GM18951 (cell line): ENCODE results near the gene CDO1.
"Not testable (repeated sequence)": the region's sequence is repeated elsewhere in the genome, so short reads cannot be mapped to it uniquely, and the experiment has no call there.

Experiments used
- POLR2A ChIP-seq: IDR thresholded peaks from 4 replicates; pipeline ENCODE4 v1.6.1; 2011; ENCODE audit warnings: mild to moderate bottlenecking; ENCODE audit not compliant: insufficient read length, insufficient read depth; ENCODE audit errors: extremely low read depth
- in situ Hi-C: fragments of 300-500 bp; cut with MboI; formaldehyde crosslinking; loops from one replicate; pipeline ENCODE4 v1.12.0; 2022; ENCODE audit warnings: low sequenced_read_pairs, mixed read lengths, inconsistent platforms; ENCODE audit not compliant: unreplicated experiment

CDO1 gene

DNA sequence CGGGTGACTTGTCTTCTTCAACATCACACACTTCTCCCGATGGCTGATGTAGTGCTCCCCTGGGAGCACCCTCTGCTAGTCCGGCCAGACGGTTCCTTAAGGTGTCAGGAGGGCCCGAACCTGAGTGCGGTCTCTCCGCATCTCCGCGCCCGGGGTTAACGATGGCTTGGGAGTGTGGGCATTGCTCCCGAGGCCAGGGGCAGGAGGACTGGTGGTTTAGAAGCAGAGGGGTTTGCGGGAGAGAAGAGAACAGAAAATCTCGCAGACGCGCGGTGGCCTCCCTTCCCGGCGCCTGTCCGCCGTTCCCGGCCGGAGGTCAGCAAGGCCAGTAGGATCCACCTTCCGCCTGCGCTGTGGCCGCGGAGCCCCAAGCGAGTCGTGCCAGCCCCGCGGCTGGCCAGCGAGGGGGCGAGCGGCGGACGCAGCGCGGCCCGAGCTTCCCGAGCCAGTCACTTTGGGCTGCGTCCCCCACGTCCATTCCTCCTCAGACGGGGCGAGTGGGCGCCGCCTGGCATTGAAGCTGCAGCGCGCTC lies 700 bp downstream of the CDO1 start:
- TF ChIP-seq POLR2A = no peak
- in situ Hi-C loops = no loop called here

GRCh38 chr5:115815006-115815692 lies 1.3 kb downstream of the CDO1 start:
- in situ Hi-C loops = no loop called here
- no peak for TF ChIP-seq POLR2A

- in situ Hi-C loops = no loop called here
- no peak for TF ChIP-seq POLR2A
Measured at GRCh38 chr5:115813719-115814118, 2.7 kb downstream of the CDO1 start.

DNA sequence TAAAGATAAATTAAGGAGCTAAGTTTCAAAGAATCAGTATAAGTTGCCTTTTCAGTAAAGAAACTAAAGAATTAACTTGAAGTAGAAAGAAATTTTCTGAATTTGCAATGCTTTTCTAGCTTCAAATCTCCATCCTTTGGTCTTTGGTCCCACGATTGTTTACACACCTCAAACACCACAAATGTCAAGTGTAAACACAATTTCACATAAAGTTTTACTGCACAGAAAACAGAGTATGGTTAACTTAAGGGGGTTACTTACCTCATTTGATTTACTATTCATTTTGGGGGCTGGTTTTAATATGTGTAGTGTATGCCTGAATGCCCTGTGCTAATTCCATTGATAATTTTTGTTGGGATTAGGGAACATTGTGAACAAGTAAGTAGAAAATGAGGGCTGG lies 4.1 kb downstream of the CDO1 start:
- TF ChIP-seq POLR2A = no peak
- in situ Hi-C loops = no loop called here

DNA sequence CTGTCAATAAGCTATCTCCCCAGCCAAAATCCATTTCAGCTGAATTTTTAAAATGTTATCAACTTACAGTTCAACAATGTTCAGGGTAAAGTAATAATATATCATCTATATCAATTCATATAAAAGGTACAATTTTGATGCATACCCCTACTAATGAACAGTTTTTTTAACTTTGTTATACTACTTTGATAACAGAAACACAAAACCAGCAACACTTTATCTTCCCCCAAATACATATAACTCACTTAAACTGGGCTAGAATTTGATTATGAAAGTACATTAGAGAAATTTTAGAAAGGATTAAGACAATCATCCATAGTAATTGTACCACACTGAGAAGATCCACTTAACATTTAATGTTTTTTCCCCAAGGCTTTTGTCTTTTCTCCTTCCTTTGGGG lies 5.1 kb downstream of the CDO1 start:
- in situ Hi-C loops = no loop called here
- TF ChIP-seq POLR2A = no peak

DNA sequence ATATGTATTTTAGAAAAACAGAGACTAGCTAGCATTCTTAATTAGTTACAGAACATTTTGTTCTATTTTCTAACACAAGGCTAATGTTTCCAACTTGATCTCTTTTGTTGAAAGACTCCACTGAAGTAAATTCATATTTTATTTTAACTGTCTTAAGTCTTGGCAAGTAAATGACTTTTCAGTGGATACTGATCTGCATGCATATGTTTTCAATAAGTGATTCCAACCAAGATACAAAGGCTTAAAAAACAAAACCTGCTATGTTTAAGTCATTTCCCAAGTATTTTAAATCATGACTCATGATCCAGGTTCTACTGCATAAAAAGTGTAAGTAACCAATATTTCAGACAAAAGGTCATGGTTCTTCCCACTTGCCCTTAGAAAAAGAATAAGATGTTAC lies 5.7 kb downstream of the CDO1 start:
- no peak for TF ChIP-seq POLR2A
- in situ Hi-C loops = no loop called here

GRCh38 chr5:115809946-115810345 lies 6.5 kb downstream of the CDO1 start:
- in situ Hi-C loops = no loop called here
- TF ChIP-seq POLR2A = no peak

DNA sequence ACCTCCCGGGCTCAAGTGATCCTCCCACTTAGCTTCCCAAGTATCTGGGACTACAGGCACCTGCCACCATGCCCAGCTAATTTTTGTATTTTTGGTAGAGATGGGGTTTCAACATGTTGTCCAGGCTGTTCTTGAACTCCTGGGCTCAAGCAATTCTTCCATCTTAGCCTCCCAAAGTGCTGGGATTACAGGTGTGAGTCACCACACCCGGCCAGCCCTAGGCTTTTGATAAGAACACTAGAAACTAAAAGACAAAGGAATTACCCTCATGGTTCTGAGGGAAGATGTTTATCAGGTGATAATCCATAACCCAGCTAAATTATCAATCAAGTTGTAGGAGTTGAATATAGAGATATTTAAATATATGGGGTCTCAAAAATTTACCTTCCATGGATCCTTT lies 8.4 kb downstream of the CDO1 start:
- in situ Hi-C loops = not testable (repeated sequence)

DNA sequence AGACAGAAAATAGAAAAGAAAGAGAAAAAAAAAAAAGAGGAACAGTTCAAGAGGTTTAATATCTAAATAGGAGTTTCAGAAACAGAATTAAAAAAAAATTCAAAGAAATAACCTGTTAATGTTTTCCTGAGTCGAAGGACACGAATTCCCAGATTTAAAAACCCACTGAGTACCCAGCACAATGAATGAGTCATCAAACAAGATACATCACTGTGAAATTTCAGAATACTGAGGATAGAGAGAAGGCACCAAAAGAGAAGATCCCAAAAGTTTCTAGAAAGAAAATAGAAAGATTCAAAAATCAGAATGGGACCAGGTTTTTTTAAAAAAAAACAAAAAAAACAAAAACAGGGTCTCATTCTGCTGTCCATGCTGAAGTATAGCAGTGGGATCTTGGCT lies 8.8 kb downstream of the CDO1 start:
- in situ Hi-C loops = no loop called here
- no peak for TF ChIP-seq POLR2A

DNA sequence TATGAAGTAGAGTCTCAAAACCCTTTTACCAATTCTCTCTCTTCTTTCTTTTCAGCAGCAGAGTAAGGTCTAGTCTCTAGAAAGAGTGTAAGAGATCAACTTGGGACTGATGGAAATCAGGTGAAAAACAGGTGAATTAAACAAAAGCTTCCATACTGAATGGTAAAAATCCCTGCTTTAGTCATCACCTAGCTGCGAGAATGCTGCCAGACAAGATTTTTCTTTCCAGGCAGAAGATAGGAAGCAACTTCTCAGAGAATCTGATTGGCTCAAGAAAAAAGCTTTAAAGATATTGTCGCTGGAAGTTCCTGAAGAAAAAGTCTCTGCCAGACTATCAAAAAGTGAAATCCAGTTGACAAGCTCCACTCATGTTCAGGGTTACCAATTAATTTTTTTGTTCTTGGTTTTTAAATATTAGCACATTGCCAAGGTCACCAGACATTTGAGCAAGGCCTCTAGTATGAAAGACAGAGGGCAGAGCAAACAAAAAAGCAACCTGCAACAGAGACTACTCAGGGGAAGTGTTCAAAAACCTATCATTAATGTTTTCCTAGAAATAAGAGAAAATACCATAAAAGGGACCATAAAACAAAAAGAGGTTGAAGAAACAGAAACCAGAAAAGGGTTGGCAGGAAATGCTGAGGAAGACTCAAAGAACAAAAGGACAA lies 9.3 kb downstream of the CDO1 start:
- in situ Hi-C loops = no loop called here
- TF ChIP-seq POLR2A = no peak

DNA sequence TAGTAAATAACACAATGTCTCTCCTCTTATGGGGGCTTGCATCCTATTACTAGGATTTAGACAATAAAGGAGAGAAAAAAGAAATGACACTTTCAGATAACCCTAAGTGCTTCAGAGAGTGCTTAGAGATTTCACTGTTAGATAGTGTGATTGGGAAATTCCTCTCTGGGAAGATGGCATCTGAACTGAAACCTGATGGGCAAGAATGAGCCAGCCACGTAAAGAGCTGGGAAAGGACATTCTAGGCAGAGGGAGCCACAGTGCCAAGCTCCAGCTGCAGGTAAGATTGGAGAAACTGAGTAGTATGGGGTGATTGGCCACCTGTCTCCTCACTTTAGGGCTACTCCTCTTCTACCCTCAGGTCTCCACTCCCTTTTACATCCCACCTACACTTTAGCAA lies 14.5 kb downstream of the CDO1 start:
- no peak for TF ChIP-seq POLR2A
- in situ Hi-C loops = no loop called here

DNA sequence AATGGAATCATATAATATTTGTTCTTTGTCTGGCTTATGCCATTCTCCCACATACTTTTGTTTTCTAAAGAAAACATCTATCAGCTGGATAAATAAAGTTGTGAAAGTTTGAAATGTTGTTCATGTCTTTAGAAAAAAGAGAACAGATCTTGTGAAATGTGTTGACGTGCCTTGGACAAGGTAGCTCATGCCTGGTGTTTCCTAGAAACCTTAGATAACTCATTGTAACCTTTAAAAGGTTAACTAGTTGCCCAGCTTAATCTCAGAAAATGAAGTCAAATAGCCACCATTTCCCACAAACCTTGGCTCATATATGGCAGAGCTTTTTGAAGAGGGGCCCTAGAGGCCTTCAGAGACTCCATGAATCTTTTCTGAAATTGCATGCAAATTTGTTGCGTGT lies 15.3 kb downstream of the CDO1 start:
- in situ Hi-C loops = no loop called here

GRCh38 chr5:115800108-115800507 lies 16.4 kb downstream of the CDO1 start:
- in situ Hi-C loops = no loop called here
- no peak for TF ChIP-seq POLR2A

More for the DNA sequence above, 15.3 kb downstream of the CDO1 start:
- no peak for TF ChIP-seq POLR2A

- in situ Hi-C loops = no loop called here
- no peak for TF ChIP-seq POLR2A
Measured at GRCh38 chr5:115798252-115798651, 18.2 kb downstream of the CDO1 start.
